Brain microvascular endothelial cell (primary cell): ENCODE results near the gene GRB2.
A peak's percentile ranks its signal among the peaks of the same experiment; 100 is the strongest.

Experiments
- DNase-seq: peaks from one replicate; pipeline ENCODE4 v3.0.0-alpha.2; 2020
- H3K27ac ChIP-seq: fragments of 250-450 bp; sonication (Bioruptor Pico); 2 replicates; pipeline ENCODE4 v1.5.1; 2020; ENCODE audit warnings: mild to moderate bottlenecking, moderate library complexity
- H3K27me3 ChIP-seq: fragments of 250-450 bp; sonication (Bioruptor Pico); replicated peaks from 2 replicates; pipeline ENCODE4 v1.5.1; 2020; ENCODE audit warnings: mild to moderate bottlenecking
- H3K36me3 ChIP-seq: fragments of 250-450 bp; sonication (Bioruptor Pico); replicated peaks from 2 replicates; pipeline ENCODE4 v1.5.1; 2020; ENCODE audit warnings: mild to moderate bottlenecking
- H3K4me3 ChIP-seq: 2 replicates; pipeline ENCODE4 v1.5.1; 2011; ENCODE audit warnings: low read depth, mild to moderate bottlenecking, control low read depth, low read length, moderate library complexity
- CTCF ChIP-seq: IDR thresholded peaks from 2 replicates; pipeline ENCODE4 v1.5.1; 2011; ENCODE audit warnings: low read depth, mild to moderate bottlenecking, moderate library complexity, low read length, control low read depth, inconsistent platforms; ENCODE audit errors: missing control alignments
- in situ Hi-C: cut with HindIII; loops from 2 replicates; pipeline ENCODE4 v1.10.0; 2017; ENCODE audit warnings: low sequenced_read_pairs, low pct_ligation_motif_present

GRB2 gene

GRCh38 chr17:75273977-75274708 is 131.3 kb downstream of the GRB2 start:
- TF ChIP-seq CTCF = no peak
- in situ Hi-C loops = no loop called here

GRCh38 chr17:75272848-75273184 is 132.7 kb downstream of the GRB2 start:
- Histone ChIP-seq H3K27ac (no peak overlapping the region), H3K36me3 (no peaks in the 10 kb centered on the region), H3K4me3 (no peak overlapping the region), H3K27me3 (no peaks in the 10 kb centered on the region)
- in situ Hi-C loops = no loop called here
- TF ChIP-seq CTCF = no peak
- no peak for DNase-seq

More at GRCh38 chr17:75273977-75274708, 131.3 kb downstream of the GRB2 start:
- DNase-seq = peak; percentile 43
- H3K36me3 ChIP-seq = no peaks in the 10 kb centered on the region
- no peak overlapping the region for H3K4me3 ChIP-seq
- no peak overlapping the region for H3K27ac ChIP-seq
- H3K27me3 ChIP-seq = no peaks in the 10 kb centered on the region

DNA sequence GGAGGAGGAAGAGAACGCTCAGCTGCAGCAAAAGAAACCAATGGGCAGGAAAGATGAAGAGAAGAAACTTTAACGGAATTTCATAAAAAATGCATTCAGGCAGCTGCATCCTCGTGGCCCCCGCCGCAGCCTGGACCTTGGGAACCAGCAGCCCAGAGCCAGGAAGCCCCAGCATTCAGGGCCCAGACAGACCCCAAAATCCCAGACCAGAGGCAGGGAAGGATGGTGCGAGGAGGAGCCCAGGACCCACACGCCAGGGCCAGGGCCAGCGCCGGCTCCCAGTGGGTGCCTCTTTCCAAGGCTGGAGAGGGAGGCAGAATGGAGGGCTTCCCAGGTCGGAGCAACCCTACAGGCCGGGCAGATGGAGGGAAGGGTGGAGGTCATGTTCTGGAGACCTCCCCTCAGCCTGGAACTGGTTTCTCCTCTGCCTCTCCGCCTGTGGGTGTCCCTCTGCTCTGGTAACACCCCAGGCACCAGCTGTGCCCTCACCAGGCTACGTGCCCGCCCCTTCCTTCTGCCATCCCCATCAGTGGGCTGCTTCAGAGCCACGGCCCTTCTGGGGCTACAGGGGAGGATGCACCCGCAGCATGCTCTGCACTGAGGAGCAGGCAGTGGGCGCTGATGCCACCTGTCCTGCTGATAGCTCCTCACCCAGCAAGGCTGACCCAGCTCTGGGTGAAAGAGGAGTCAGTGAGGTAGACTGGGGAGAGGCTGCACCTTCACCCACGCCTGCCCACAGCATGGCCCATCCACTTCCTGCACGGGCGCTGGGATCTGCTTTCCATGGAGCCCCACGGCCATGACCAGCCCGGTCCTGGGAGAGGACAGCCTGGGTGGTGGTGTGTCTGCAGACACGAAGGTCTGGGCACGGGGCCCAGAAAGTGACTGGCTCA is 133.3 kb downstream of the GRB2 start:
- H3K4me3 ChIP-seq = peak overlapping the region; percentile 71
- DNase-seq = no peak
- no peaks in the 10 kb centered on the region for H3K27me3 ChIP-seq
- H3K36me3 ChIP-seq = no peaks in the 10 kb centered on the region
- TF ChIP-seq CTCF = no peak
- H3K27ac ChIP-seq = no peak overlapping the region
- in situ Hi-C loops = no loop called here

DNA sequence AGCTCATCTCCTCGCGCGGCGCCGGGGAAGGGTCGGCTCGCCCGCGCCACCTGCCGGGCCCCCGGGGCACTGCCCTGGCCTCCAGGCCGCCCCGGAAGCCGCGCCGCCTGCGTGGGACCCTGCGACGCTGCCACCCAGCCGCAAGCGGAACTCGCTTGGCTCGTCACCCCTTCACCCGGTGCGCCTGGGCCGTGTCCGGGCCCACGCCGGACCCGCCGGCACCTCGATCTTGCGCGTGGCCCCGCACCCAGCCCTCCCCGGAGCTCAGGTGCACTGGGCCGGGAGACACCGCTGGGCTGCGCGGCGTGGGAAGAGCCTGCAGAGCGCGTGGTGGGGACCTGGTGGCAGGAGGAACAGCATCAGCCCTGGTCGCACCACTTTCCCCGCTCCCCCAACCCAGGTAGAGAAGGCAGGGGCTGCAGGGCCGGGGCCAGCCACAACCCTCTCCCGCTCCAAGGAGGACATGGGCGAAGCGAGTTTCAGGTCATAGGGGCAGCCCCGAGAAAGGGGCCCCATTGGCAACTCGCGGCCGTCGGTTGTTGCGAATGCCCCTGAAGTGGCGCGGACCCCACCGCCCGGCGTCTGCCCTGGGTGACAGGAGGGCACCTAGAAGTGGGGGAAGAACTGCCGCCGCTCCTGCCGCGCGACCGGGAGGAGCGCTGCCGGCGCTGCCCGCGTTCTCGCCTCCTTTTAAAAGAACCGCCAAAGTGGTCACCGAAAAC is 134.1 kb downstream of the GRB2 start:
- Histone ChIP-seq H3K27me3 (no peaks in the 10 kb centered on the region), H3K27ac (peak overlapping the region; percentile 30), H3K36me3 (peaks cover 5% of the 10 kb centered on the region), H3K4me3 (peak overlapping the region; percentile 71)
- TF ChIP-seq CTCF = peak; percentile 27
- no peak for DNase-seq
- in situ Hi-C loops = no loop called here

DNA sequence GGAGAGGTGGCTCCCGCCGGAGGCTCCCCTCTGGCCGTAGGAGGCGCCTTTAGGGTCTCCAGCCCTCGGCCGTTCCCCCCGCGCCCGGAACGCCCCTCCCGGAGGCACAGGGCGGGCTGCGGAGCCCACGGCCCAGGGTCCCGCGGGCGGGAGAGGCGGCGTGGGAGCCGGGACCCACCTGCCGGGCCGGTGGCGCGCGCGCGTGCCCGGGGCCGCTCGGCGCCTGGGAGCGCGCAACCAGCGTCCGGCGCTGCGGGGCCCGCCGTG is 134.6 kb downstream of the GRB2 start, which contains the start of gene MIF4GD:
Gene MIF4GD, minus strand, starts transcription at position 266 of the 267 bp plus-strand sequence. CDS start 1,036 bp downstream, outside the sequence.
- in situ Hi-C loops = no loop called here
- peak within 1 kb of the TSS; percentile 79 for H3K4me3 ChIP-seq
- H3K36me3 ChIP-seq = peaks cover 9% of the 10 kb centered on the region
- DNase-seq = no peak
- TF ChIP-seq CTCF = no peak
- peak within 1 kb of the TSS; percentile 36 for H3K27ac ChIP-seq
- no peaks in the 10 kb centered on the region for H3K27me3 ChIP-seq
